GM18909 (cell line): ENCODE results near the gene CYP19A1.

Experiments used
- ATAC-seq: cut with Tn5 transposase; IDR thresholded peaks from one replicate; pipeline ENCODE4 v1.9.1; 2021; ENCODE audit warnings: mild to moderate bottlenecking; ENCODE audit not compliant: unreplicated experiment, poor library complexity

The CYP19A1 gene

DNA sequence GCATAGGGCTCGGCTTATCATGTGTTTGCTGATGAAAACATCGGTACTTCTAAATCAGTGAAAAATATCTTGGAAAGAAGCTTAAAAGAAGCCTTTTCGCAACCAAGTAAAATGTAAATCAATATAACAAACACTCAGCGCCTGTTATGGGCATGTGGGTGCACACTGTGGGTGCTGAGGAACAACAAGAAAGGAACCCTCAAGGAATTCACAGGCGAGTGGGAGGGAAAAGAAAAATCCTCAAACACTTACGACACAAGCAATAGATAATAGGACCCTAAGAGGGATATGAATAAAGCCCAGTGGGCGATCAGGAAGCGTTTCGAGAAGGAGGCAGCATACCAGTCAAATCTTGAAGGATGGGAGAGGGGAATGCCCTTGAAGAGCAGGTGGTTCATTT lies 25.0 kb upstream of the CYP19A1 start:
- no peak for ATAC-seq

DNA sequence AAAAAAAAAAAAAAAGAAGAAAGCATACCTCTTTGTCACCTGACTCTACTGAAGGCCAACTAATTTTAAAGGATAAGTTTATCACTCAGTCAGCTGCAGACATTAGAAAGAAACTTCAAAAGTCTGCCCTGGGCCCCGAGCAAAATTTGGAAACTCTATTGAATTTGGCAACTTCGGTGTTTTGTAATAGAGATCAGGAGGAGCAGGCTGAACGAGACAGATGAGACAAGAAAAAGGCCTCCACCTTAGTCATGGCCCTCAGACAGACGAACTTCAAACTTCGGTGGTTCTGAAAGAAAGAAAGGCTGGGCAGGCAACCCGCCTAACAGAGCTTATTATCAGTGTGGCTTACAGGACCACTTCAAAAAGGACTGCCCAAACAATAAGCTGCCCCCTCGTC lies 21.6 kb upstream of the CYP19A1 start:
- ATAC-seq = no peak

DNA sequence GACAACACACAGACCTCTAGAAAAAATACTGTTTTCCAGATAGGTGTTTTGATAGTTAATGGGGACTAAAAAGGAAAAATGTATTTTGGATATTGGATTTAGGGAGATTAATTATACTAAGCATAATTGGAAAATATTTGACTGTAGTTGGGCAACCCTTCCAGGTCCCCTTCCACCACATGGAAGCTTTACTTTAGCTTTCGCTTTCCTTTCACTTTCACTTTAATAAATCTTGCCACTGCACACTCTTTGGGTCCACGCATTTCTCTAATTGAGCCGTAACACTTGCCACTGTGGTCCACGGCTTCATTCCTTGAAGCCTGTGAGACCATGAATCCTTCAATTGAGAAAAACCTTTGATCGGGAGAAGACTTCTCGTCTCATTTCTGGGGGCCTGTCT lies 18.6 kb upstream of the CYP19A1 start:
- no peak for ATAC-seq

DNA sequence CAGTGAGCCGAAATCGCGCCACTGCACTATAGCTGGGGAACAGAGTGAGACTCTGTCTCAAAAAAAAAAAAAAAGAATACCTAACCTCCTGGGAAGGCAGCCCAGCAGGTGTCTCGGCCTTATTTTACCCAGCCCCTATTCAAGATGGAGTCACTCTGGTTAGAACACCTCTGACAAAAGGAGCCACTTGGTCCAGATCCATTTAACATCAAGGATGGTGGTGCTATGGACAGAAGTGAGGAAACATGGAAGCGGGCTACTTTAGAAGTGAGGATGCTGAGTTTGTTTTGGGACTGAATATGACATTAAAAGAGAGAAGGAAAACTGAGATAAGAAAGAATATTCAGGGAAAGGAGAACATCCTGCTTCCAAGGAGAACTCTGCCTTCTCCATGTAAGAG lies 17.8 kb upstream of the CYP19A1 start:
- ATAC-seq = no peak

DNA sequence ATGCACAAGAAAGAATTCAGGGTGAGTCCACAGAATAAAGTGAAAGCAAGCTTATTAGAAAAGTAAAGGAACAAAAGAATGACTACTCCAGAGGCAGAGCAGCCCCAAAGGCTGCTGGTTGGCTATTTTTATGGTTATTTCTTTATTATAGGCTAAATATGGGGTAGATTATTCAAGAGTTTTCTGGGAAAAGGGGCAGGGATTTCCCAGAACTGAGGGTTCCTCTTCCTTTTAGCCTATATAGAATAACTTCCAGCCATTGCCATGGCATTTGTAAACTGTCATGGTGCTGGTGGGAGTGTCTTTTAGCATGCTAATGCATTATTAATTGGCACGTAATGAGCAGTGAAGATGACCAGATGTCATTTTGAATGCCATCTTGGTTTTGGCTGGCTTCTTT lies 16.7 kb upstream of the CYP19A1 start:
- no peak for ATAC-seq

DNA sequence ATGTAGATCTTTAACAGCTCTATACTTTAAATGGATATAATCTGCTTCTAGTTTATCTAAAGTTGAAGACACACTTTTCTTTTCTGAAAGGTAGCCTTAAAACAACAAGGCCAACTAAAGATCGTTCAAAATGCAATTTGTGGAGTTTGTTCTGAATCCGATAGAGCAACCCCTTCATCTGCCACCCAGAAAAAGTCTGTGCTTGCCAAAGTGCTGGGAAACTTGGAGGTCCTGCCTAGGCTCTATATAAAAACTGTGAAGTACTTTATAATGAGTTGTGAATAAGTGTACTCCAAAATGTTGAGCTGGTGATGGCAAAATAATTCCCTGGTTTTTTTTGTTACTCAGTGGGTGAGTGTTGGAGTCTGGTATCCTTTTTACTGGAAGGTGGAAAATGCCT lies 15.6 kb upstream of the CYP19A1 start:
- no peak for ATAC-seq

DNA sequence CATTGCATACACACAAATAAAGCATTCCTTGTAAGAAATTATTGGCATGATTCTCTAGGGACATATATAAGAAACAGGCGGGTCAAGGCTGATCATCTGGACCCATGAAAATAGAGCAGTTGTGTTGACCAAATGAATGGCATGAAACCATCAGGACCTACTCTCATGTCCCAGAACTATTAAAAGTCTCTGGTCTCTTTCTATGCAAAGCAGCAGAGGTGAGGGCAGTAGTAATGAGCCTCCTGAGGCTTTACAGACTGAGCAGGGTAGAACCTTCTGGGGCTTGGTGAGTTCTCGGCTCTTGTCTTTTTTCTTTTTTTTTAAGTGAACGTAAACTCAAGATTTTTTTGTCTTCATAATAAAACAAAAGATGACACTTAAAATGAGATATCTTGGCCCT lies 12.3 kb upstream of the CYP19A1 start:
- no peak for ATAC-seq

DNA sequence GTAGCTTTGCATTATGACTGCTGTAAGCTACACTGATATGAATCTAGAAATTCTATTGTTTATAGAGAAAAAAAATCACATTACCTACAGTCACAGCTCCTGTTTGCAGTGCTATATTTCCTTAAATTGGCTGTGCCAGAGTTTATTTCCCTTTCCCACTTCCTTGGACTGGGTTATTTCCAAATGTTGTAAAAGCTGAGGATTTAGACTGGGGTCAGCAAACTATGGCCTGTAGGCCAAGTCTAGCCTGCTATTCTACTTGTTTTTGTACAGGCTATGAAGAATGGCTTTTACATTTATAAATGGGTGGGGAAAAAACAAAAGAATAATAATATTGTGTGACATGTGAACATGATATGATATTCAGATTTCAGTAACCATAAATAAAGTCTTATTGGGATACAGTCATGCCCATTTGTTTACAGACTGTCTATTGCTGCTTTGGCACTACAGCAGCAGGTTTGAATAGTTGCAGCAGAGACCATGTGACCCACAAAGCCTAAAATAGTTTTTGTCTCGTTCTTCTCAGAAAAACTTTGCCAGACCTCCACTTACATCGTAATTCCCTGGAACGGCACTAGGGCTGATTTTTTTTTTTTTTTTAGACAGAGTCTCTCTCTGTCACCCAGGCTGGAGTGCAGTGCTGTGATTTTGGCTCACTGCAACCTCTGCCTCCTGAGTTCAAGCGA lies 10.9 kb upstream of the CYP19A1 start:
- ATAC-seq = no peak

DNA sequence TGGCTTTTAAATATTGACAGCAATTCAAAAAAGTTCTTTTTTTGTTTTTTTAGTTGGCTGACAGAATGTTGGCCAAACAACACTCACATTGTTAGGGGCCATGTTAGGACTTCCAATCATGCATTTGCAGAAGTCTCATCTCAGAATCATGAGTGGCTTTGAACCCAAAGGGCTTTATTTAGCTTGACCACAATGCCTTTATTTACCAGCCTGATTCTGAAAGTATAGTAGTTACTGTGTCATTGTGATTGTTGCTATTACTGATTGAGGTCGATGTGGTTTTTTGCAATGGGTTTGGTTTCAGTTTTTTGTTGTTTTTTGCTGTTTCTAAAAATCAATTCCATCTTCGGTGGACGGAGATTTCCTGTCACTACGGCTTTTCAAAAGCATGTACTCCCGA lies 10.3 kb upstream of the CYP19A1 start:
- peak; percentile 94 for ATAC-seq

DNA sequence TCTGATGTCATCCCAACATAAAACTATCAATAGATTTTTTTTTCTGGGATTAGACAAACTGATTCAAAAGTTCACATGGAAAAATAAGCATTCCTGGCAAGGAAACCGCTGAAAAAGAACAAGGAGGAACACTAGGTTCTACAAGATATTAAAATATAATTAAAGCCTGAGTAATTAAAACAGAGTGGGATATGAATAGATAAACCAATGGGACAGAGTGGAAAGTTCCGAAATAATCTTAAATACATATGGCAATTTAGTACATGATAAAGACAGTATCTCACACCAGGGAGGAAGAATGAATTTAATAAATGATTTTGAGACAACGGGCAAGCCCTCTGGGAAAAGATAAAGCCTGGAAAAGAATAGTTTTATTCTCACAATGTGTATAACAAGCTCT lies 7.7 kb upstream of the CYP19A1 start:
- no peak for ATAC-seq

DNA sequence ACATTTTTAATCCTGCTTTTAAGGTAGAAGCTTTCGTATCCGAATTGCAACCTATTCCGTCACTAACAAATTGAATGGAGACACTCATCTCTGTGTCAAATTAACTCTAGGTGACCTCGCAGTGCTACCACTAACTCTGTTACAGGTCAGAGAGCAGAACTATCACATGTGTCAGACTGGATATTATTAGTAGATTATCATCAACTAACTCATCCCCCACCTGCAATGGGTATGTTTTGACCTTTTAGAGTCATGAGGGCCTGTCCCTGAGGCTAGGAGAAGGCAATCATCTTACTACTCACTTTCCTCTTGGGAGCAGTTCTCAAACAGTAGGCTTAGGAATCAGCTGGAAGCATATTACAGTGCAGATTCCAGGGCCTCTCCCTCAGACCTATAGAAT lies 5.1 kb upstream of the CYP19A1 start:
- ATAC-seq = no peak

DNA sequence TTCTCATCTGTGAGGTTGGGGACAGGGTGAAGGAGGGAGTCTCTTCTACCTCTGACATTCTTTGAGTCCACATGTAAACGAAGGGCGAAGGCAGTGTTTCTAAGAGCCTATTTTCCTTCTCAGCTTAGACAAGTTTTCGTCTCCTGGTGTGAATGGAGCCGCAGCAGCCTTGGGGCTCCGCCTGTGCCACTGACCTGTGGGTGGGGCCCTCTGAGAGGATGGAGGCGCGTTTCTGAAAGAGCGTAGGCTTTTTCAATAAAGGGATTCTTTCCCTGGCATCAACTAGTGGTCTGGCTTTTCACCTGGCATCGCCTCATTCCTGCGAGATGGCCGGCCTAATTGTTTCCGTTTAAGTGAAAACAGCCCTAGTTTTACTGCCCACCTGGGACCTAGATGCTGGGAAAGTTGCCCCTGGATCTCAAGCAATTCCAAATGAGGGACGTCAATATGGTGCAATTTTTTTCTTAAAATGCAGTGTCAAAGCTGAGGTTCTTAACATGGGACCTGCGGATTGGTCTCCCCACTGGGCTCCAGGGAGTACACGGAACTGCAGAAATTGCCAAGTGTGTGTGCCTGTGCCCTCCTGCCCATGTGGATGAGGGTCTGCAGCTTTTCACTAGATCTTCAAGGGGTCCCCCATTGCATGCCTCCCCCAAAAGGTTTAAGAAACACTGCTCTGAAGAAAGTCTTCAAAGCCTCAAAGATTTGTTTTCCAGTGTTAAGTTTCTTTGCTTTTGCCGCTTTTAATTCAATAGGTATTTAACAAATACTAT lies 4.0 kb upstream of the CYP19A1 start:
- ATAC-seq = no peak

DNA sequence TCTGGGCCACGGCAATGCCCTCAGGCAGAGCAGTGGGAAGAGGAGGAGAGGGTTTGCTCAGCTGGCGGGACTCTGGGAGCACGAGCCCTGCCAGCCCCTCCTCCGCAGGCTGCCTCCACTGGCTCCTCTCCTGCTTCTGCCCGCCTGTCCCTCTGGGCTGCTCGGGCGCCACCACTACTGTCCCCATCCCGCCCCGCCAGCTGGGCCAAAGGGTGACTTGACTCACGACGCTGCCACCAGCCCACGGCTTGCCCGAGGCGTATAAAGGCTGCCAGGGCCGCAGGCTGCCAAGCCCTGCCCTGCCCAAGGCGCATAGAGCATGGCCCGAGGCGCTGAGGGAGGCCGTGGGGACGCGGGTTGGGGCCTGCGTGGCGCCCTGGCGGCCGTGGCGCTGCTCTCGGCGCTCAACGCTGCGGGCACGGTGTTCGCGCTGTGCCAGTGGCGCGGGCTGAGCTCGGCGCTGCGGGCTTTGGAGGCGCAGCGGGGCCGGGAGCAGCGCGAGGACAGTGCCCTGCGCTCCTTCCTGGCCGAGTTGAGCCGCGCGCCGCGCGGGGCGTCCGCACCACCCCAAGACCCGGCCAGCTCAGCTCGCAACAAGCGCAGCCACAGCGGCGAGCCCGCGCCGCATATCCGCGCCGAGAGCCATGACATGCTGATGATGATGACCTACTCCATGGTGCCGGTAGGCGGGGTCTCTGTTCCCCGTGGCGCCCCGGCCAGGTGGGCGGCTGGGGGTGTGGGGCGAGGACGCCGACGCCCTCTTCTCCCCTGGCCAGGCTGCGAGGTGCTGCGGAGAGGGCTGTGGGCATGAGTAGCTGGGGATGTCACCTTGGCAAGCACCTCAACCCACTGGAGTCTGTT lies 3.2 kb upstream of the CYP19A1 start, which contains the start of gene GLDN:
Gene GLDN, plus strand, starts transcription at position 290 of the 861 bp plus-strand sequence. Its CDS starts 30 bp downstream, at position 320.
- ATAC-seq = no peak

DNA sequence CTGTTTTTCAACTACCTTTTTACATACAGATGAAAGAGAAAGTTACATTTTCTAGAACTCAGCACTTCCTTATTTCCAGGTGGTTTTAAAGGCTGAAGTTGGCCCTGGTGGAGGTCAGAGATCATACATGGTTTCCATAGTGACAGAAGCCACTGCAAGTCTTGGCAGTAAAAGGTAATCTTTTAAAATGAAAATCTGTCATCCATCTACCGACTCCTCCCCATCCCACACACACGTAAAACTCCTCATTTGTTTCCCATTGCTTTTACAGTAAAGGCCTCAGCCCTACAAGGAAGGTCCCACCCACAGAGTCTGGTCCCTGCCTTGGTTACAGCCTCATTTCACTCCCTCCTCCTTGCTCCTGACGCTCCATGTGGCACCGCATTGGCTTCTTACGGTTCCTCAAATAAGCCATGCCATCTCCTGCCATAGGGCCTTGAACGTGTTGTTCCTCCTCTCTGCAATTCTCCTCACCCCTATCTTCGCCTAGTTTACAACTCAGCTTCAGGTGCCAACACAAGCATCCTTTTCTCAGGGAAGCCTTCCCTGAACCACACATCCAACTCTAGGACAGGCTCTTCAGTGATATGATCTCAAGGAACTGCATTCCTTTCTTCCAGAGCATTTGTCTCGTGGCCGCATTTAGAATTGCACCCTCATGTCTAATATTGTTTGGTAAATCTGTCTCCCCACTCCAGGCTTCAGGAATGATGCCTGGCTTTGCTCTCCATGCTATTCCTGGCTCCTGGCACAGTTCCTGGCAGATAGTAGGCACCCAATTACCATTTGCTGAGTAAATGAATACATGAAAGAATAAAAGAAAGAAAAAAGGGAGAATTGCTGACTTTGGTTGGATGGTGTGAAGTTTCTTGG lies 2.6 kb downstream of the CYP19A1 start:
- peak; percentile 83 for ATAC-seq

DNA sequence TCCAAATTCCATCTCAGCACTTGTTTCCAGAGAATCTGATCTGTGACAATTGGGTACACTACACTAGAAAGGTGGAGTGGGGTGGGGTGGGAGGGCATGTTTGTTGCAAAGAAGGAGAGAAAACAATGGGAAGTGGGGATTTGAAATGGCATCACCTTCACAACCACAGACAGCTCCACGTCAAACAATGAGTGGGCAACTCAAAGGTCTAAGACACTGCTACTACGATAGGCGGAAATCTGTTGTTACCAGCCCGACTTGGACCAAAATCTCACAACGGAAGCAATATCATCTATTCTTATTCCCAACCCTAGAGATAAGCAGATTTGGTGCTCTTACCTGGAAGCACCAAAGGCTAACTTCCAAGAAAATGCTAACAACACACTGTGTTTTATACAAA lies 3.3 kb downstream of the CYP19A1 start:
- ATAC-seq = no peak

DNA sequence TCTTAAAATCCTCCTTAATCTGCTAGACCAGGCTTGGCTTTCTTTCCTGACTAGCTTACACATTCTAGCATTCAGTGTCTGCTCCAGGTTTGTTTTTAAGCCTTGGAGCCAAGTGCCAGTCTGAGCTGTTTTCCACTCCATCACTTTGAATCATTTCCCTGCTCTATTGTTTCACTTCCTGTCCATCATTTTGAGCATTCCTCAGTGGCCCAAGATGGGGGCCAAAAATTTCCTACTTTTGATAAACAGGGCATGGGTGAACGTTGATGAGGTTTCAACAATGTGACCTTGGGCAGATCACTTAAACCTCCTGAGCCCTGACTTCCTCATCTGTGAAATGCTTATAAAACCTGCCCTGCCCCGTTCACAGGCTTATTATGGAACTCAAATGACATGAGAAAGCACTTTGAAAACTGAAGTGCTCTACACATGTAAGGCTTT lies 4.4 kb downstream of the CYP19A1 start:
- no peak for ATAC-seq

DNA sequence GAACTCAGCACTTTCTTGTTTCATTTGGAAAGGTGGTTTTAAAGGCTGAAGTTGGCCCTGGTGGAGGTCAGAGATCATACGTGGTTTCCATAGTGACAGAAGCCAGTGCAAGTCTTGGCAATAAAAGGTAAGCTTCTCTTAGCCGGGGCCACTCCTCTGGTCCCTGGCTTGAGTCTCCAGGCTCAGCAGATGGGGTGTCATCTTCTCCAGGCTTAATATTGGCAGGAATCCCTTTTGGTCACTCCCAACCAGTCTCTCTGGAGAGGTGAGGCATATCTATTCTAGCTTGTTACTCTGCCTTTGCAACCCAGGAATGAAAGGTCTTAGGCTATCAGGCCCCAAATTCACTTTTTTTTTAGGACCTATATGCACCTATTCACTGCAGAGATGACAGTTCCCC lies 4.8 kb downstream of the CYP19A1 start:
- ATAC-seq = no peak

DNA sequence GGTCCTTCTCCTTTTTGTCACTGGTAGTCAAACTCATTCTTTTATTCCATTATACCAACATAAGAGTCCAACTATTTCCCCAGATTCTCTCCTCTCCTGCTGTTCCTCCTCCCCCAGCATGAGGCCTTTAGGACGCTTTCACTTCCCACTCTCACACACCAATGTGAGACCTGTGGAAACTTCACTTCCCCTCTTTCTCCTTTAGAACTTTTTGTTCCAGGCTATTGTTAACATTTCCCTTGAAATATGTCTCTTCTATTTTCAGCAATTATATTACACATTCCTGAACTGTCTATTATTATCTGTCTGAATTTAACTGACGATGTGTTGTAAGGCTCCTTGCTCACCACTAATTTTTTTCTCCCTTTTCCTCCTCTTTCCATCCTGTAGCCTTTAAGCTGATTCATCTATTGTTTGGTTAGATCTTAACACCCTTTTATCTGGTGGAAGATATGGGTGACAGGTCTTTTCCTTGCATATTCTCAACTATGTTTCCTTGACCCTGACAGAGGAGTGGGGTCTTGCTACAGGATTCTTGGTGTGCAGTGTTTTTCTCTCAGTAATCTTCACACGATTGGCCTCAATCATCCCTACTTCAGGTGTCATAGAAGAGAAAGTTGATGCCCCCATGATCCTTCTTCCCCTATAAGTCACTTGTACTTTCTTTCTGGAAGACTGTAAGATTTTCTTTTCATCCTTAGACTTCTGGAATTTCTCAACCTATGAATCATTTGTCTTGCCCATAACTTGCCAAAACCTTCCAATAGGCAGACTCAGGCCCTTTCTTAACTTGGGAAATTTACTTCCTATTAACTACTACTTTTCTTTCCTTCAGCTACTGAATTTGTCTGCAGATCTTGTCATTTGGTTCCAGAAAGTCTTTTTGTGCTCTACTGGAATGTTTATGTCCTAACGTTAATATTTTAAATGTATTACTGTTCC lies 5.9 kb downstream of the CYP19A1 start:
- ATAC-seq = no peak

DNA sequence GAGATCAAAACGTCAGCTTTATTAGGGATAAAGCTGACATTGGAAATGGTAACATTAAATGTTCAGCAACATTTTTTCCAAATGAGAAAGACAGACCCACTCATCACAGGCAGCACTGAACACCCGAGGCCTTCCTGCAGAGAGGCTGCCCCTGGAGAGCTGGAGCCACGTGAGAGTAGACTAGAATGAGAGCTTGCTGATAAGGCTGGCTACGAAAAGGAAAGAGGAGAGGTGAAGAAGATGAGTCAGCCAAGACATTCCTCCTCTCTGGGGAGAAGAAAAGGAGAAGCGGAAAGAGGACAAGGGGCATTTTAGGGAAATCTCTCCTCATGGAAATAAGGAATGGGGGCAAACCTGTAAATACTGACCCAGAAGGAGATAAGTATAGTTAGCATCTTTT lies 7.3 kb downstream of the CYP19A1 start:
- no peak for ATAC-seq
